Neuronal stem cell (in vitro differentiated cells): ENCODE measurements around the gene C4orf50.

Experiments used
- DNase-seq: peaks from one replicate; pipeline ENCODE4 v3.0.0-alpha.2; 2013; ENCODE audit warnings: low spot score
- H2AFZ ChIP-seq: one replicate; pipeline ENCODE4 v1.6.1; 2013; ENCODE audit warnings: mild to moderate bottlenecking, low read length, inconsistent platforms
- H2AK5ac ChIP-seq: 2 replicates; pipeline ENCODE4 v1.6.1; 2013; ENCODE audit warnings: low read depth, mild to moderate bottlenecking, inconsistent platforms, low read length, moderate library complexity, mixed read lengths
- H2BK120ac ChIP-seq: 2 replicates; pipeline ENCODE4 v1.6.1; 2013; ENCODE audit warnings: low read depth, mild to moderate bottlenecking, inconsistent platforms, low read length, moderate library complexity, mixed read lengths
- H2BK12ac ChIP-seq: one replicate; pipeline ENCODE4 v1.6.1; 2013; ENCODE audit warnings: low read length, inconsistent platforms
- H2BK15ac ChIP-seq: 2 replicates; pipeline ENCODE4 v1.6.1; 2013; ENCODE audit warnings: mild to moderate bottlenecking, low read length, inconsistent platforms, mixed read lengths
- H2BK5ac ChIP-seq: one replicate; pipeline ENCODE4 v1.6.1; 2013; ENCODE audit warnings: inconsistent platforms, mild to moderate bottlenecking, low read length, moderate library complexity
- H3K14ac ChIP-seq: one replicate; pipeline ENCODE4 v1.6.1; 2013; ENCODE audit warnings: low read length, inconsistent platforms
- H3K18ac ChIP-seq: 2 replicates; pipeline ENCODE4 v1.6.1; 2013; ENCODE audit warnings: low read length, inconsistent platforms
- H3K23ac ChIP-seq: 2 replicates; pipeline ENCODE4 v1.6.1; 2013; ENCODE audit warnings: low read depth, mild to moderate bottlenecking, mixed read lengths, low read length, inconsistent platforms; ENCODE audit not compliant: poor library complexity
- H3K27ac ChIP-seq: replicated peaks from 3 replicates; pipeline ENCODE4 v1.5.1; 2013; ENCODE audit warnings: low read length, inconsistent platforms
- H3K27me3 ChIP-seq, 3 experiments: 2 replicates each; pipeline ENCODE4 v1.6.1; 2013; ENCODE audit warnings: low read length in 3 of 3, mild to moderate bottlenecking in 2 of 3, inconsistent platforms in 1 of 3, low read depth in 1 of 3, mixed read lengths in 1 of 3, moderate library complexity in 1 of 3; ENCODE audit not compliant: control insufficient read depth in 3 of 3, insufficient read depth in 3 of 3
- H3K36me3 ChIP-seq, 2 donors: replicated peaks in 1 of 2; 2 replicates each; pipeline ENCODE4 v1.6.1; 2013; ENCODE audit warnings: low read length in 2 of 2; ENCODE audit not compliant: control insufficient read depth in 2 of 2, insufficient read depth in 2 of 2
- H3K4ac ChIP-seq: 2 replicates; pipeline ENCODE4 v1.6.1; 2013; ENCODE audit warnings: inconsistent platforms, mild to moderate bottlenecking, low read length, moderate library complexity
- H3K4me1 ChIP-seq, 2 donors: 1 replicate in 1 of 2; 2 replicates in 1 of 2; pipeline ENCODE4 v1.6.1; 2013; ENCODE audit warnings: low read length in 2 of 2, low read depth in 1 of 2; ENCODE audit not compliant: control insufficient read depth in 2 of 2, insufficient read depth in 1 of 2
- H3K4me2 ChIP-seq: one replicate; pipeline ENCODE4 v1.6.1; 2013; ENCODE audit warnings: mild to moderate bottlenecking, low read length, inconsistent platforms; ENCODE audit not compliant: insufficient read depth, poor library complexity, severe bottlenecking
- H3K4me3 ChIP-seq, 2 donors: 2 replicates each; pipeline ENCODE4 v1.5.1; 2013; ENCODE audit warnings: low read length in 2 of 2, mild to moderate bottlenecking in 2 of 2, inconsistent platforms in 1 of 2, moderate library complexity in 1 of 2
- H3K79me1 ChIP-seq: one replicate; pipeline ENCODE4 v1.6.1; 2013; ENCODE audit warnings: low read depth, mild to moderate bottlenecking, inconsistent platforms, low read length, moderate library complexity
- H3K9ac ChIP-seq: one replicate; pipeline ENCODE4 v1.6.1; 2013; ENCODE audit warnings: mild to moderate bottlenecking, low read depth, low read length, inconsistent platforms; ENCODE audit not compliant: poor library complexity
- H3K9me3 ChIP-seq, 2 donors: replicated peaks in 1 of 2; 2 replicates each; pipeline versions ENCODE3 to v1.6.1; 2013; ENCODE audit warnings: low read length in 2 of 2, mild to moderate bottlenecking in 2 of 2, inconsistent platforms in 1 of 2, low read depth in 1 of 2, mixed read lengths in 1 of 2, moderate library complexity in 1 of 2; ENCODE audit not compliant: control insufficient read depth in 2 of 2, insufficient read depth in 1 of 2
- H4K8ac ChIP-seq: one replicate; pipeline ENCODE4 v1.6.1; 2013; ENCODE audit warnings: low read depth, mild to moderate bottlenecking, inconsistent platforms, low read length, moderate library complexity
- H4K91ac ChIP-seq: one replicate; pipeline ENCODE4 v1.6.1; 2013; ENCODE audit warnings: low read length, low read depth, mild to moderate bottlenecking, inconsistent platforms; ENCODE audit not compliant: poor library complexity
- WGBS, 2 donors: extraction: QIAGEN DNeasy Blood & Tissue Kit; methylation state at CpG; one replicate each; pipeline ENCODE4 v1.1.7; 2013; ENCODE audit warnings: missing lambda C conversion rate in 2 of 2, mixed read lengths in 1 of 2; ENCODE audit not compliant: insufficient read length in 2 of 2, insufficient replicate concordance in 1 of 2; ENCODE audit errors: extremely low coverage in 2 of 2; 5-methylcytosine and 5-hydroxymethylcytosine counted together

C4orf50 gene

GRCh38 chr4:6012200-6012599 lies 6.0 kb downstream of the C4orf50 start:
- H3K27ac ChIP-seq = no peak overlapping the region
- no peaks in the 10 kb centered on the region for H3K36me3 ChIP-seq
- no peak overlapping the region for H3K18ac ChIP-seq
- no peak overlapping the region for H3K14ac ChIP-seq
- H2BK120ac ChIP-seq = no peak overlapping the region
- H2BK15ac ChIP-seq = no peak overlapping the region
- DNase-seq = no peak
- no peak overlapping the region for H2AFZ ChIP-seq
- no CpG with 5 or more reads among the region's 5 CpGs for WGBS, 2 donors
- no peak overlapping the region for H4K91ac ChIP-seq
- H3K9ac ChIP-seq = no peak overlapping the region
- no peaks in the 10 kb centered on the region for H3K79me1 ChIP-seq
- H2AK5ac ChIP-seq = no peak overlapping the region
- H3K27me3 ChIP-seq = peaks cover 0 to 34% (median 15%) of the 10 kb centered on the region in 3 experiments
- H3K23ac ChIP-seq = no peak overlapping the region
- no peak overlapping the region for H3K4me3 ChIP-seq
- no peaks in the 10 kb centered on the region for H3K4me1 ChIP-seq
- no peak overlapping the region for H2BK5ac ChIP-seq
- no peak overlapping the region for H2BK12ac ChIP-seq
- no peak overlapping the region for H3K4me2 ChIP-seq
- no peak overlapping the region for H3K4ac ChIP-seq
- H3K9me3 ChIP-seq = no peaks in the 10 kb centered on the region
- H4K8ac ChIP-seq = no peak overlapping the region

GRCh38 chr4:6011686-6012085 lies 6.5 kb downstream of the C4orf50 start:
- Histone ChIP-seq H4K91ac (no peak overlapping the region), H3K36me3 (no peaks in the 10 kb centered on the region), H3K14ac (peak overlapping the region; percentile 5), H2BK120ac (no peak overlapping the region), H3K27me3 (peaks cover 0 to 34% (median 20%) of the 10 kb centered on the region in 3 experiments), H2BK5ac (no peak overlapping the region), H2AK5ac (peak overlapping the region; percentile 11), H3K4ac (no peak overlapping the region), H3K79me1 (no peaks in the 10 kb centered on the region), H3K9ac (no peak overlapping the region), H2BK12ac (no peak overlapping the region), H3K4me3 (no peak overlapping the region), H2AFZ (no peak overlapping the region), H3K23ac (no peak overlapping the region), H4K8ac (no peak overlapping the region), H3K4me1 (no peaks in the 10 kb centered on the region), H3K27ac (no peak overlapping the region), H3K18ac (peak overlapping the region; percentile 22), H2BK15ac (no peak overlapping the region), H3K9me3 (peaks cover 0 to 3% of the 10 kb centered on the region in 2 donors), H3K4me2 (no peak overlapping the region)
- no peak for DNase-seq
- WGBS, 2 donors = no CpG with 5 or more reads among the region's 8 CpGs

GRCh38 chr4:6011271-6011671 lies 7.0 kb downstream of the C4orf50 start:
- H3K4me2 ChIP-seq = no peak overlapping the region
- H3K36me3 ChIP-seq = no peaks in the 10 kb centered on the region
- H3K23ac ChIP-seq = peak overlapping the region; percentile 30
- H4K8ac ChIP-seq = no peak overlapping the region
- H2AK5ac ChIP-seq = peak overlapping the region; percentile 56
- H3K79me1 ChIP-seq = no peaks in the 10 kb centered on the region
- H3K9me3 ChIP-seq = peaks cover 0 to 3% of the 10 kb centered on the region in 2 donors
- peaks cover 0 to 36% (median 20%) of the 10 kb centered on the region in 3 experiments for H3K27me3 ChIP-seq
- H3K14ac ChIP-seq = no peak overlapping the region
- no peak overlapping the region for H3K18ac ChIP-seq
- DNase-seq = no peak
- no peak overlapping the region for H3K9ac ChIP-seq
- H2BK5ac ChIP-seq = no peak overlapping the region
- H2BK12ac ChIP-seq = no peak overlapping the region
- H2BK15ac ChIP-seq = no peak overlapping the region
- H3K27ac ChIP-seq = no peak overlapping the region
- no peak overlapping the region for H3K4me3 ChIP-seq
- H2BK120ac ChIP-seq = no peak overlapping the region
- no peak overlapping the region for H2AFZ ChIP-seq
- no peak overlapping the region for H3K4ac ChIP-seq
- WGBS, 2 donors = no CpG with 5 or more reads among the region's 12 CpGs
- no peaks in the 10 kb centered on the region for H3K4me1 ChIP-seq
- no peak overlapping the region for H4K91ac ChIP-seq

GRCh38 chr4:6010789-6011188 lies 7.4 kb downstream of the C4orf50 start:
- no peak for DNase-seq
- H2AK5ac ChIP-seq = no peak overlapping the region

More at GRCh38 chr4:6010789-6011188, 7.4 kb downstream of the C4orf50 start:
- Histone ChIP-seq H3K14ac (no peak overlapping the region), H2BK15ac (no peak overlapping the region), H3K4me3 (no peak overlapping the region), H3K27me3 (peaks cover 0 to 36% (median 20%) of the 10 kb centered on the region in 3 experiments), H2AFZ (no peak overlapping the region), H3K9ac (no peak overlapping the region), H2BK5ac (no peak overlapping the region), H3K4me1 (no peaks in the 10 kb centered on the region), H3K27ac (no peak overlapping the region), H3K36me3 (no peaks in the 10 kb centered on the region), H3K4ac (no peak overlapping the region), H3K4me2 (no peak overlapping the region), H2BK120ac (no peak overlapping the region), H4K91ac (no peak overlapping the region), H3K23ac (peak overlapping the region; percentile 30), H2BK12ac (no peak overlapping the region), H4K8ac (no peak overlapping the region), H3K9me3 (peaks cover 0 to 3% of the 10 kb centered on the region in 2 donors), H3K79me1 (no peaks in the 10 kb centered on the region), H3K18ac (no peak overlapping the region)
- WGBS, 2 donors = no CpG with 5 or more reads among the region's 3 CpGs
